Neuron (in vitro differentiated cells): ENCODE measurements around the gene DAAM2.

Experiments used
- H2AFZ ChIP-seq: one replicate; pipeline ENCODE4 v1.6.1; 2013; ENCODE audit warnings: low read depth, mild to moderate bottlenecking, inconsistent platforms, low read length, moderate library complexity
- H3K27me3 ChIP-seq: one replicate; pipeline ENCODE4 v1.6.1; 2013; ENCODE audit warnings: low read length; ENCODE audit not compliant: insufficient read depth
- H3K36me3 ChIP-seq: one replicate; pipeline ENCODE4 v1.6.1; 2013; ENCODE audit warnings: low read length; ENCODE audit not compliant: insufficient read depth
- H3K4me1 ChIP-seq: one replicate; pipeline ENCODE4 v1.6.1; 2013; ENCODE audit warnings: low read length; ENCODE audit not compliant: insufficient read depth
- H3K4me3 ChIP-seq: 2 replicates; pipeline ENCODE4 v1.5.1; 2013; ENCODE audit warnings: mild to moderate bottlenecking, low read length, moderate library complexity
- H3K9me3 ChIP-seq: one replicate; pipeline ENCODE4 v1.6.1; 2013; ENCODE audit warnings: low read length

DAAM2 gene

GRCh38 chr6:39906318-39906761, 114.2 kb downstream of the DAAM2 start:
- Histone ChIP-seq H3K9me3 (no peaks in the 10 kb centered on the region), H3K36me3 (no peaks in the 10 kb centered on the region), H3K4me3 (no peak overlapping the region), H3K4me1 (no peaks in the 10 kb centered on the region), H2AFZ (no peak overlapping the region), H3K27me3 (no peaks in the 10 kb centered on the region)

- Histone ChIP-seq H3K27me3 (no peaks in the 10 kb centered on the region), H2AFZ (no peak overlapping the region), H3K9me3 (no peaks in the 10 kb centered on the region), H3K4me3 (no peak overlapping the region), H3K4me1 (no peaks in the 10 kb centered on the region), H3K36me3 (no peaks in the 10 kb centered on the region)
Measured at GRCh38 chr6:39907871-39908575, 115.8 kb downstream of the DAAM2 start.

GRCh38 chr6:39908838-39909583, 116.8 kb downstream of the DAAM2 start:
- no peak overlapping the region for H2AFZ ChIP-seq
- no peaks in the 10 kb centered on the region for H3K4me1 ChIP-seq
- H3K9me3 ChIP-seq: no peaks in the 10 kb centered on the region
- no peak overlapping the region for H3K4me3 ChIP-seq
- no peaks in the 10 kb centered on the region for H3K36me3 ChIP-seq
- no peaks in the 10 kb centered on the region for H3K27me3 ChIP-seq

GRCh38 chr6:39909701-39910100, 117.5 kb downstream of the DAAM2 start:
- Histone ChIP-seq H3K27me3 (no peaks in the 10 kb centered on the region), H3K9me3 (no peaks in the 10 kb centered on the region), H3K4me3 (no peak overlapping the region), H3K36me3 (no peaks in the 10 kb centered on the region), H3K4me1 (no peaks in the 10 kb centered on the region), H2AFZ (no peak overlapping the region)

- Histone ChIP-seq H3K27me3 (no peaks in the 10 kb centered on the region), H3K4me1 (no peaks in the 10 kb centered on the region), H3K9me3 (no peaks in the 10 kb centered on the region), H2AFZ (no peak overlapping the region), H3K4me3 (no peak overlapping the region), H3K36me3 (no peaks in the 10 kb centered on the region)
Measured at GRCh38 chr6:39910164-39910563, 118.0 kb downstream of the DAAM2 start.

GRCh38 chr6:39910744-39911143, 118.6 kb downstream of the DAAM2 start:
- no peak overlapping the region for H2AFZ ChIP-seq
- H3K36me3 ChIP-seq: no peaks in the 10 kb centered on the region

GRCh38 chr6:39911513-39912125, 119.4 kb downstream of the DAAM2 start:
- Histone ChIP-seq H3K36me3 (no peaks in the 10 kb centered on the region), H3K4me3 (no peak overlapping the region), H3K27me3 (no peaks in the 10 kb centered on the region), H2AFZ (no peak overlapping the region), H3K9me3 (no peaks in the 10 kb centered on the region), H3K4me1 (no peaks in the 10 kb centered on the region)

More at GRCh38 chr6:39910744-39911143, 118.6 kb downstream of the DAAM2 start:
- H3K9me3 ChIP-seq: no peaks in the 10 kb centered on the region
- H3K27me3 ChIP-seq: no peaks in the 10 kb centered on the region
- H3K4me1 ChIP-seq: no peaks in the 10 kb centered on the region
- no peak overlapping the region for H3K4me3 ChIP-seq

GRCh38 chr6:39912446-39912845, 120.3 kb downstream of the DAAM2 start:
- H2AFZ ChIP-seq: no peak overlapping the region
- no peaks in the 10 kb centered on the region for H3K9me3 ChIP-seq
- H3K36me3 ChIP-seq: no peaks in the 10 kb centered on the region
- no peaks in the 10 kb centered on the region for H3K27me3 ChIP-seq
- no peaks in the 10 kb centered on the region for H3K4me1 ChIP-seq
- no peak overlapping the region for H3K4me3 ChIP-seq

GRCh38 chr6:39913391-39913916, 121.3 kb downstream of the DAAM2 start:
- Histone ChIP-seq H3K4me3 (no peak overlapping the region), H3K27me3 (no peaks in the 10 kb centered on the region), H2AFZ (no peak overlapping the region), H3K4me1 (no peaks in the 10 kb centered on the region), H3K9me3 (no peaks in the 10 kb centered on the region), H3K36me3 (no peaks in the 10 kb centered on the region)

GRCh38 chr6:39914239-39914638, 122.1 kb downstream of the DAAM2 start:
- Histone ChIP-seq H3K4me1 (no peaks in the 10 kb centered on the region), H3K4me3 (no peak overlapping the region), H3K9me3 (no peaks in the 10 kb centered on the region), H3K36me3 (no peaks in the 10 kb centered on the region), H2AFZ (no peak overlapping the region), H3K27me3 (no peaks in the 10 kb centered on the region)

- no peaks in the 10 kb centered on the region for H3K36me3 ChIP-seq
- H2AFZ ChIP-seq: no peak overlapping the region
- H3K27me3 ChIP-seq: no peaks in the 10 kb centered on the region
- H3K4me1 ChIP-seq: no peaks in the 10 kb centered on the region
- no peak overlapping the region for H3K4me3 ChIP-seq
- H3K9me3 ChIP-seq: no peaks in the 10 kb centered on the region
Measured at GRCh38 chr6:39915866-39916265, 123.7 kb downstream of the DAAM2 start.

GRCh38 chr6:39917329-39917728, 125.2 kb downstream of the DAAM2 start:
- Histone ChIP-seq H3K9me3 (no peaks in the 10 kb centered on the region), H2AFZ (no peak overlapping the region), H3K27me3 (no peaks in the 10 kb centered on the region), H3K4me3 (no peak overlapping the region), H3K36me3 (no peaks in the 10 kb centered on the region), H3K4me1 (no peaks in the 10 kb centered on the region)

- no peaks in the 10 kb centered on the region for H3K27me3 ChIP-seq
- H2AFZ ChIP-seq: no peak overlapping the region
- H3K36me3 ChIP-seq: no peaks in the 10 kb centered on the region
- no peaks in the 10 kb centered on the region for H3K9me3 ChIP-seq
- no peaks in the 10 kb centered on the region for H3K4me1 ChIP-seq
- no peak overlapping the region for H3K4me3 ChIP-seq
Measured at GRCh38 chr6:39917981-39918380, 125.8 kb downstream of the DAAM2 start.
